ENCODE data around the gene WWP2. TPM values are rescaled to one million over a fixed set of nuclear protein-coding genes. Genes with fewer than 3 reads are reported as not detected.
"Not testable (repeated sequence)": the region's sequence is repeated elsewhere in the genome, so short reads cannot be mapped to it uniquely, and the experiment has no call there.

Gene WWP2
- total RNA-seq, 6 donors from 2014 or later: 59.5 to 125 (median 82.3) TPM

GRCh38 chr16:69754469-69755310 is 7.4 kb upstream of the WWP2 start, which contains the start of gene NOB1:
Gene NOB1 (minus strand): TSS chr16:69754926. CDS start chr16:69754910, 16 bp downstream.
- Histone ChIP-seq H3K4me3 (peak within 1 kb of the TSS; percentile 84 to 94 (median 86)), H3K27ac (peak within 1 kb of the TSS; percentile 77 to 86 (median 82)), H3K4me1 (peaks cover 11 to 24% (median 19%) of the 10 kb centered on the region in 4 donors), H3K36me3 (peaks cover 0 to 26% (median 18%) of the 10 kb centered on the region in 4 donors), H3K9me3 (no peaks in the 10 kb centered on the region), H3K27me3 (no peaks in the 10 kb centered on the region)
- ATAC-seq (ENCODE audit: low FRiP score in 2 of 2) (peak; percentile 97 to 100), DNase-seq (peak; percentile 99 to 100)
- 1% methylated on average over 25 to 40 of the region's 58 CpGs for WGBS, 2 donors
- peak in 3 of 4 donors; percentile 36 to 70 (median 60) for TF ChIP-seq POLR2A (IDR thresholded peaks at IDR 0.05)
- peak; percentile 69 to 77 for TF ChIP-seq POLR2AphosphoS5 (IDR thresholded peaks at IDR 0.05)
- TF ChIP-seq EP300 (IDR thresholded peaks at IDR 0.05): no peak
- TF ChIP-seq CTCF (IDR thresholded peaks at IDR 0.05): peak; percentile 95 to 100 (median 100)

- Histone ChIP-seq H3K27me3 (no peaks in the 10 kb centered on the region), H3K36me3 (peaks cover 0 to 9% (median 3%) of the 10 kb centered on the region in 4 donors), H3K4me1 (peaks cover 14 to 29% (median 20%) of the 10 kb centered on the region in 4 donors), H3K27ac (no peak overlapping the region), H3K9me3 (no peaks in the 10 kb centered on the region), H3K4me3 (no peak overlapping the region)
- TF ChIP-seq POLR2AphosphoS5 (IDR thresholded peaks at IDR 0.05): no peak
- WGBS, 2 donors: 94% methylated on average over 10 of the region's 10 CpGs
- ATAC-seq (ENCODE audit: low FRiP score in 2 of 2): no peak
- no peak for DNase-seq
Observed at GRCh38 chr16:69756705-69757104, 5.4 kb upstream of the WWP2 start.

GRCh38 chr16:69757375-69757774 is 4.8 kb upstream of the WWP2 start:
- H3K27me3 ChIP-seq; H3K9me3 ChIP-seq; H3K36me3 ChIP-seq; H3K27ac ChIP-seq; DNase-seq; ATAC-seq (ENCODE audit: low FRiP score in 2 of 2); H3K4me3 ChIP-seq: not testable (repeated sequence)
- WGBS, 2 donors: 75 to 84% methylated on average over 13 of the region's 13 CpGs
- H3K4me1 ChIP-seq: peaks cover 16 to 32% (median 21%) of the 10 kb centered on the region in 4 donors

- ATAC-seq (ENCODE audit: low FRiP score in 2 of 2) (peak; percentile 65 to 67), DNase-seq (peak in 1 of 2 donors; percentile 31)
- H3K9me3 ChIP-seq: no peaks in the 10 kb centered on the region
- peaks cover 0 to 30% (median 23%) of the 10 kb centered on the region in 4 donors for H3K4me1 ChIP-seq
- peaks cover 0 to 2% (median 0%) of the 10 kb centered on the region in 4 donors for H3K36me3 ChIP-seq
- TF ChIP-seq EP300 (IDR thresholded peaks at IDR 0.05): no peak
- TF ChIP-seq POLR2AphosphoS5 (IDR thresholded peaks at IDR 0.05): no peak
- TF ChIP-seq CTCF (IDR thresholded peaks at IDR 0.05): no peak
- TF ChIP-seq POLR2A (IDR thresholded peaks at IDR 0.05): peak in 1 of 4 donors; percentile 5
- 4 to 7% methylated on average over 14 of the region's 14 CpGs for WGBS, 2 donors
- peak overlapping the region; percentile 94 to 95 (median 94) for H3K27ac ChIP-seq
- H3K4me3 ChIP-seq: peak overlapping the region; percentile 91 to 97 (median 95)
- H3K27me3 ChIP-seq: no peaks in the 10 kb centered on the region
Observed at GRCh38 chr16:69762814-69763598, 874 bp downstream of the WWP2 start.

- peaks cover 0 to 2% (median 0%) of the 10 kb centered on the region in 4 donors for H3K36me3 ChIP-seq
- TF ChIP-seq CTCF (IDR thresholded peaks at IDR 0.05): no peak
- TF ChIP-seq POLR2A (IDR thresholded peaks at IDR 0.05): peak in 1 of 4 donors; percentile 1
- ATAC-seq (ENCODE audit: low FRiP score in 2 of 2) (no peak), DNase-seq (no peak)
- H3K9me3 ChIP-seq: no peaks in the 10 kb centered on the region
- H3K27me3 ChIP-seq: no peaks in the 10 kb centered on the region
- H3K4me3 ChIP-seq: peak overlapping the region in 3 of 4 donors; percentile 91 to 97 (median 97)
- H3K27ac ChIP-seq: peak overlapping the region; percentile 94 to 95 (median 94)
- 36 to 42% methylated on average over 5 of the region's 5 CpGs for WGBS, 2 donors
- H3K4me1 ChIP-seq: peaks cover 0 to 34% (median 28%) of the 10 kb centered on the region in 4 donors
Observed at GRCh38 chr16:69763599-69763942, 1.4 kb downstream of the WWP2 start.

Measured in upper lobe of left lung (tissue), 6 donors.